Cardiac atrium fibroblast (primary cell): ENCODE data around the gene ULK1. TPM values are rescaled to one million over a fixed set of nuclear protein-coding genes. Genes with fewer than 3 reads are reported as not detected.

Experiments used
- total RNA-seq: library from RNA; depleted of rRNA; stranded (reverse); fragments of >200 nt; gene quantifications from 2 replicates; pipeline ENCODE4 v1.2.3, GENCODE V29; 2015

Gene ULK1
- total RNA-seq: 4.4 and 9.2 TPM in 2 replicates

DNA sequence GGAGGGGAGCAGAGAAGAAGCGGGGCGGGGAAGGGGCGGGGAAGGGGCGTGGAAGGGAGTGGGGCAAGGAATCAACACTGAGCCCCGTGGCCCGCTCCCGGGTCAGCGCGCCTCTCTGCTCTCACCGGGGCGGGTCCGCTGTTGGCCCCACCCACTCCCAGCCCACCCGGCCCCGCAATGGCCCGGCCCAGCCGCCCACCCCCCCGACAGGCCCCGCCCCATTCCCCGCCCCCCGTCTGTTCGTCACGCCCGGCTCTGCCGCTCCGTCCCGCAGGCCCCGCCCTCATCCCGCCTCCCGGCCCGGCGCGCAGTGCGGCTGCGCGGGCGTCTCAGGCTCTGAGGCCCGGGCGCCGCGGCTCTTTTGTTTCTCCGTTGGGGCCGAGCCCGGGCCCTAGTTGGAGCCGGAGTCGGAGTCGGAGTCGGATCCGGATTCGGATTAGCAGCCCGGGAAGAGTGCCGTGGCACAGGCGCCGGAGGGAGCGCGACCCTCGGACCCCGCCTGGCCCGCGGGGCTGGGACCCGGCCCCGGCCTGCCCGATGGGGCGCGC lies at the start of gene ULK1:
Gene ULK1 (plus strand): TSS at position 310 of the 548 bp plus-strand sequence. CDS start 380 bp downstream, outside the sequence.

DNA sequence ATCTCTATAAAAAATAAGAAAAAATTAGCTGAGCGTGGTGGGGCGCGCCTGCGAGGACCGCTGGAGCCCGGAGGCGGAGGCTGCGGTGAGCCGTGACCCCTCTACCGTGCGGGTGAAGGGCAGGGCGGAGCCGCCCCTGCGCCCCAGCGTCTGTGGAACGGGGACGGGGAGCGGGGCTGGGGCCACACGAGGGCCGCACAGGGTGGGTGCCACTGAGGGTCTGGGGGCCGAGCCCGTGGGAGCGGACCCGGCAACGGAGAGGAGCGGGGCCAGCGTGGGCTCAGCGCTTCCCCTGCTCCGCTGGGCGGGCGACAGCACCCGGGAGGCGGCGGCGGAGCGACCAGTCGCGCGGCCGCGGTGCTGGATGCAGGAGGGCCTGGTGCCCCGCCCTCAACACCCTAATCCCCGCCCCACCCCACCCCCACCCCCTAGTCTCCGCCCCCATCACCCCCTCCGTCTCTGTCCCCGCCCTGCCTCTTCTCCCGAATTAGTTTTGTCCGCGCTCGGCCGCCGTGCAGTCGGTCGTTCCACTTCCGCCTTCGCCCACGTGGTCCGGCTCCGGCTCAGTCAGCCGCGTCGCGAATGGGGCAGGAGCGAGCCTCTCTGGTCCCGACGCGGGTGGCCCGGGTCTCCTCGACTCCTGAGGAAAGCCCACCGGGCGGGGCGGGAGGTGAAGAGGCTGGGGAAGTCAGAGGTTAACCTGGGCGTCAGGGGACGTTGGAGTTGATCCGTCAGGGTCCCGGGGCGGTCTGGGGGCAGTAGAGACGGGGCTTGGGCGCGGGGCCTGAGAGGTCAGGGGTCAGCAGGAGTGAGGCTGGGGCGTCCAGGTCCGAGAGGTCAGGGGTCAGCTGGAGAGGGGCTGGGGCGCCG lies 34.5 kb downstream of the ULK1 start, which contains the start of gene PUS1:
Gene PUS1 (plus strand): TSS at position 566 of the 870 bp plus-strand sequence. CDS start 447 bp downstream, outside the sequence.

GRCh38 chr12:131949431-131950181 lies 55.2 kb downstream of the ULK1 start, which contains the start of gene EP400:
Gene EP400 (plus strand): TSS chr12:131949942. CDS start chr12:131960620, 10,678 bp downstream.

Other genes starting within 250 kb of the ULK1 start
- gene SFSWAP, start 183.5 kb upstream of the ULK1 start, total RNA-seq: 16.6 and 27.9 TPM in 2 replicates
- gene MMP17, start 66.2 kb upstream of the ULK1 start, total RNA-seq: 25.9 and 31.8 TPM in 2 replicates
- gene PUS1, start 34.7 kb downstream of the ULK1 start, total RNA-seq: 9.9 and 11.7 TPM in 2 replicates
- 6.6 and 6.9 TPM in 2 replicates for gene EP400, start 55.3 kb downstream of the ULK1 start, total RNA-seq
- 4.1 and 8.5 TPM in 2 replicates for gene DDX51, start 249.7 kb downstream of the ULK1 start, total RNA-seq
- 10.7 and 15.1 TPM in 2 replicates for gene NOC4L, start 249.8 kb downstream of the ULK1 start, total RNA-seq